SJCRH30 (cell line): ENCODE data around the gene MAGEA10. TPM values are rescaled to one million over a fixed set of nuclear protein-coding genes. Genes with fewer than 3 reads are reported as not detected.
"Not testable (repeated sequence)": the region's sequence is repeated elsewhere in the genome, so short reads cannot be mapped to it uniquely, and the experiment has no call there.

Source experiments
- DNase-seq, 2 experiments: peaks; one replicate each; pipeline ENCODE4 v3.0.0-alpha.2; 2015 to 2020
- H3K27ac ChIP-seq: fragments of 250-450 bp; sonication (Bioruptor Pico); 2 replicates; pipeline ENCODE4 v1.5.1; 2020; ENCODE audit warnings: mild to moderate bottlenecking, moderate library complexity
- H3K27me3 ChIP-seq: fragments of 250-450 bp; sonication (Bioruptor Pico); 2 replicates; pipeline ENCODE4 v1.5.1; 2020; ENCODE audit warnings: mild to moderate bottlenecking, moderate library complexity
- H3K36me3 ChIP-seq: fragments of 250-450 bp; sonication (Bioruptor Pico); 2 replicates; pipeline ENCODE4 v1.5.1; 2020; ENCODE audit warnings: mild to moderate bottlenecking, moderate library complexity
- H3K4me1 ChIP-seq: fragments of 250-450 bp; sonication (Bioruptor Pico); 2 replicates; pipeline ENCODE4 v1.5.1; 2020; ENCODE audit warnings: mild to moderate bottlenecking, moderate library complexity
- H3K4me3 ChIP-seq: fragments of 250-450 bp; sonication (Bioruptor Pico); 2 replicates; pipeline ENCODE4 v1.5.1; 2020; ENCODE audit warnings: mild to moderate bottlenecking, moderate library complexity
- H3K9me3 ChIP-seq: fragments of 250-450 bp; sonication (Bioruptor Pico); replicated peaks from 2 replicates; pipeline ENCODE4 v1.5.1; 2020; ENCODE audit warnings: mild to moderate bottlenecking, moderate library complexity
- total RNA-seq: library from RNA; depleted of rRNA; stranded (reverse); fragments of >200 nt; shearing (Covaris generic); gene quantifications from 2 replicates; pipeline ENCODE4 v1.2.3, GENCODE V29; 2014; rRNA removed

MAGEA10 gene
- not detected in 2 replicates for total RNA-seq

DNA sequence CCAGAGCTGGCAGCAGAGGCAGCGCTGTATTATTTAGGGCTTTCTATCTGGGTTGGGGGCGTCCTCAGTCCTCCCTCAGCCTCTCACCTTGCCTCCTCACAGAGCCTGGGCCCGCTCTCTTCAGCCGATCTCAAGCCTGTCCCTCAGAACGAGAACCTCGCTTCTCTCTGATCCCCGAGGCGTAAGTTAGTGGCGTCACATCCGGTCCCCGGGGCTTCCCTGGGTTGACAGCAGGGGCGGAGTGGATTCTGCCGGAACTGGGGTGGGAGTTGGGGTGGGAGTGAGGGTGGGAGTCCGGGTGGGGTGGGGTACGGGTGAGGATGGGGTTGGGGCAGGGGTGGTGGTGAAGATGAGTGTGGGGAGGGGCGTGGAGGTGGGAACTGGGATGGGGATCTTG lies at the start of gene MAGEA10:
Gene MAGEA10 (minus strand): TSS at position 190 of the 397 bp plus-strand sequence. CDS start 2,957 bp downstream, outside the sequence.
- Histone ChIP-seq H3K27me3 (no peaks in the 10 kb centered on the region), H3K4me1 (no peaks in the 10 kb centered on the region), H3K36me3 (no peaks in the 10 kb centered on the region), H3K9me3 (no peaks in the 10 kb centered on the region), H3K4me3 (no peak within 1 kb of the TSS), H3K27ac (no peak within 1 kb of the TSS)
- no peak for DNase-seq

DNA sequence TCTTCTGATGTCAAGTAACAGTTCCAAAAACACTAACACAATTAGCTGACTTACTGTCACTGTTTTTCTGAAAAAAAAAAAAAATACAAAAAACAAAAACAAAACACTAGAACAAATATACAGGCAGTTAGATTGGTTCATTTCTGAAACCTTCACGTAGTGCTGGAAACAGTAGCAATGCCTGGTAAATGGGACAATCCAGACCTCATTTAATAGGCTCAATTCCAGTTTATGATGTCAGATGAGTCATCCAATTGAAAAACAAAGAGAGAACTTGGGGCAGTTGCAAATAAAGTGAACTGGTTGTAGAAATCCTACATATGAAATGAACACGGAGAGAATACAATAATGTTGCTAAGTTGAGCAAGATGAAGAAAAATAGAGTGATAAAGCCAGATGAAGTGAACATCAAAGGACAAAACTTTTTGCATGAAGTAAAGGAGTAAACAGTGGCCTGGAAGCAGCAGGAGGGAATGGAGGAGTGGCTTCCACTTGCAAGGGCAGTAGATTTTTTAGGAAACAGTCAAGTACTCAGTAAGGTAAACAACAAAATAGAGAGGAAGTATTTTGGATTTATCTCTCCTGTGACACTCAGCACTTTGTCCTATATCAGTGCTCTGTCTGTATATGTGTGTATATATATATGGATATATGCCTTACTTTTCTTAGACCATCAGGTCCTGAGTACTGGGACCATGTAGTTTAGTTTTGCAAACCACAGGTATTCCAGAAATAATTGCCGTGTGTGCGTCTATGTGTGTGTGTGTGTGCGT lies 39.3 kb upstream of the MAGEA10 start:
- H3K36me3 ChIP-seq: no peaks in the 10 kb centered on the region
- DNase-seq: no peak
- no peak overlapping the region for H3K4me3 ChIP-seq
- H3K27ac ChIP-seq: no peak overlapping the region
- H3K27me3 ChIP-seq: no peaks in the 10 kb centered on the region
- no peaks in the 10 kb centered on the region for H3K4me1 ChIP-seq
- no peaks in the 10 kb centered on the region for H3K9me3 ChIP-seq

DNA sequence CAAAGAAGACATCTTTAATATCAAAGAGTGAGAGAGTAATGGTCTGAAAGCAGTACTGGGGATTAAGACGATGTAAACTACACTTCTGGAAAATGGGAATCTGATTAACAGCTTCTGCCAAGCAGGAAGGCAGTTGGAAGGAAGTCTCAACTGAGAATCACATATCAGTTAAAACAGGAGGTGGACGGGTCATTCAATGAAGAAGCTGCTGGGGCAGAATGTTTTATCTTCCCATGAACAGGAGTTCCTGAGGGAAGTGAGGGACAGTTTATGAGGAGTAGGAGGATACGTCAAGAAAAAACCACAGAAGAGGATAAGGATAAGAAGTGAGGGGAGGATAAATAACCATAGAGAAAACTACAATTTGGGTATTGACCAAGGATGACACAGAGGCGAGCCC lies 38.7 kb upstream of the MAGEA10 start:
- Histone ChIP-seq H3K36me3 (no peaks in the 10 kb centered on the region), H3K4me3 (no peak overlapping the region), H3K27ac (no peak overlapping the region), H3K9me3 (no peaks in the 10 kb centered on the region), H3K4me1 (no peaks in the 10 kb centered on the region), H3K27me3 (no peaks in the 10 kb centered on the region)
- DNase-seq: no peak

DNA sequence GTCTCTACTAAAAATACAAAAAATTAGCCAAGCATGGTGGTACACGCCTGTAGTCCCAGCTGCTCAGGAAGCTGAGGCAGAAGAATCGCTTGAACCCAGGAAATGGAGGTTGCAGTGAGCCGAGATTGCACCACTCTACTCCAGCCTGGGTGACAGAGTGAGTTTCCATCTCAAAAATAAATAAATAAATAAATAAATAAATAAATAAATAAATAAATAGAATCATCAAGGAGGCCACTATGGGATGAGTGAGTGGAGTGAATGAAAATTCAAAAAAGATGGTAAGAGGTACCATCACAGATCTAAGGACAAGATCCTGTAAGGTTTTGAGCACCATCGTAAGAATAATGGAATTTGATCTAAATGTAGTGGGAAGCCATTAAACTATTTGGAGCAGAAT lies 37.5 kb upstream of the MAGEA10 start:
- not testable (repeated sequence) for H3K4me3 ChIP-seq, H3K27me3 ChIP-seq, H3K9me3 ChIP-seq, H3K36me3 ChIP-seq, DNase-seq, H3K27ac ChIP-seq, H3K4me1 ChIP-seq

DNA sequence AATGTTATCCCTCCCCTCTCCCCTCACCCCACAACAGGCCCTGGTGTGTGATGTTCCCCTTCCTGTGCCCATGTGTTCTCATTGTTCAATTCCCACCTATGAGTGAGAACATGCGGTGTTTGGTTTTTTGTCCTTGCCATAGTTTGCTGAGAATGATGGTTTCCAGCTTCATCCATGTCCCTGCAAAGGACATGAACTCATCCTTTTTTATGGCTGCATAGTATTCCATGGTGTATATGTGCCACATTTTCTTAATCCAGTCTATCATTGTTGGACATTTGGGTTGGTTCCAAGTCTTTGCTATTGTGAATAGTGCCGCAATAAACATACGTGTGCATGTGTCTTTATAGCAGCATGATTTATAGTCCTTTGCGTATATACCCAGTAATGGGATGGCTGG lies 35.5 kb upstream of the MAGEA10 start:
- not testable (repeated sequence) for H3K27me3 ChIP-seq, H3K36me3 ChIP-seq, DNase-seq, H3K4me3 ChIP-seq, H3K4me1 ChIP-seq, H3K9me3 ChIP-seq, H3K27ac ChIP-seq

DNA sequence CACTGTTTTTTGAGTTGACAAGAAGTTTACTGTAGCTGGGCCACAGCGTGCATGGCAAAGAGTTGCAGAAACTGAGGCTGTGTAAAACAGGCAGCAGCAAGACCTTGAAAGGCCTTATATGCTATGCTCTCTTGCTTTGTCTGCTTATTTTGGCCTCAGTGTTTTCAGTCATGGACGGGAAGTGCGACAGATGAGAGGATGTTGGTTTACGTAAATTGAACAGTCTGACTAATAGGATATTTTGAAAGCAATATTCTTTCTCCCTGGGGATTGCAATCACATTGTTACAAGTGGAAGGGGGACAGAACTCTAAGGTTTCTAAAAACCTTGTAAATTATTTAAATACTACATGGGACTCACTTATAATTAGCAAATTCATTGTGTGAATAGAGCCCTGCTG lies 32.2 kb upstream of the MAGEA10 start:
- Histone ChIP-seq H3K36me3 (no peaks in the 10 kb centered on the region), H3K4me3 (no peak overlapping the region), H3K27ac (no peak overlapping the region), H3K4me1 (no peaks in the 10 kb centered on the region), H3K27me3 (no peaks in the 10 kb centered on the region), H3K9me3 (no peaks in the 10 kb centered on the region)
- no peak for DNase-seq

DNA sequence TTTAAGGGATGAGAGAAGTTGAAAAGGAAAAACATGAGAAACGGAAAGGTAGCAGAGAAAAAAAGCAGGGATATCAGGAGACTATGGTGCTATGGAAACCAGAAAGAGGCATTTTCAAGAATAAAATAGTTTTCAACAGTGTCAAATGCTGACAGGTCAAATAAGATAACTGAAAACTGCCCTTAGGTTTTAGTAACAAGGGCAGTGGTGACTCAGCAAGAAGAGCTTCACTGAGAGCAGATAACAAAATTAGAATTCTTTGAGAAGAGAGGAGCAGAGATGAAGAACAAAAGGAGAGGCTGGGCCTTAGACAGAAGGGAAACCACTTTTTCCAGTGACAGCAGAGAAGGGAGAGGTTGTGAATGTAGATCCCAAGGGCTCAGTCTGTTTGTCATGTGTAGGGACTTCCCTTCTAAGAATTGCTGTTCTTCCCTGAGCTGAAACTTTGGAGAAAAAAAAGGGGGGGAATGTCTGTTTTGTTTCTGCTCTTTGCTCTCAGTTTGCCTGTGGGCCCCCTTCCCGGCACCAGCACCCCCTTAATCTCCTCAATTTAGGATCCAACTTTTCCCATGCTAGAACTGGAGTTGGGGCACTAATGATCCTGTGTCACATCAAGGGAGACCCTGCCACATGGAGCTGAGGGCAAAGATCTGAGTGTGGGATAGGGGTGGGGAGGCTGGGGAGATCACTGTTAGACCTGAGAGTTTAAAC lies 26.8 kb upstream of the MAGEA10 start:
- Histone ChIP-seq H3K4me1 (no peaks in the 10 kb centered on the region), H3K4me3 (no peak overlapping the region), H3K9me3 (no peaks in the 10 kb centered on the region), H3K36me3 (no peaks in the 10 kb centered on the region), H3K27ac (no peak overlapping the region), H3K27me3 (no peaks in the 10 kb centered on the region)
- no peak for DNase-seq

DNA sequence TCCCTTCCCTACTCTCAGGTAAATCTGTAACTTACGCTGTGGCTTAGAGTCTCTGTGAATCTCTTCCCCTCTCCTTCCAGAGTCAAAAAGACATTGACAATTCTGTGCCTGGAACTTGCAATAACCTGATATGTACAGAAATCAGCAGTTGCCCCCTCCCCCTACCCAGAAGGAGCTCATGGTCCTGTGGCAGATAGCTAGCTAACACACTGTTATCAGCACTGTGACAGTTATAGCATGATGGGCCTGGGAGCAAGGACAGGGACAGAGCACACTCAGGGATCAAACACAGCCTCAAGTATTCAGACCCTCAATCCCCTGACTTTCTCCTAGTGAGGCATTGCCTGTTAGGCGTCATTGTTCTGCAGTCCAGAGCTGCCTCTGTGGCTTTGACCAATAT lies 18.7 kb upstream of the MAGEA10 start:
- no peak overlapping the region for H3K27ac ChIP-seq
- no peaks in the 10 kb centered on the region for H3K27me3 ChIP-seq
- H3K36me3 ChIP-seq: no peaks in the 10 kb centered on the region
- no peaks in the 10 kb centered on the region for H3K9me3 ChIP-seq
- DNase-seq: no peak
- H3K4me1 ChIP-seq: no peaks in the 10 kb centered on the region
- H3K4me3 ChIP-seq: no peak overlapping the region

DNA sequence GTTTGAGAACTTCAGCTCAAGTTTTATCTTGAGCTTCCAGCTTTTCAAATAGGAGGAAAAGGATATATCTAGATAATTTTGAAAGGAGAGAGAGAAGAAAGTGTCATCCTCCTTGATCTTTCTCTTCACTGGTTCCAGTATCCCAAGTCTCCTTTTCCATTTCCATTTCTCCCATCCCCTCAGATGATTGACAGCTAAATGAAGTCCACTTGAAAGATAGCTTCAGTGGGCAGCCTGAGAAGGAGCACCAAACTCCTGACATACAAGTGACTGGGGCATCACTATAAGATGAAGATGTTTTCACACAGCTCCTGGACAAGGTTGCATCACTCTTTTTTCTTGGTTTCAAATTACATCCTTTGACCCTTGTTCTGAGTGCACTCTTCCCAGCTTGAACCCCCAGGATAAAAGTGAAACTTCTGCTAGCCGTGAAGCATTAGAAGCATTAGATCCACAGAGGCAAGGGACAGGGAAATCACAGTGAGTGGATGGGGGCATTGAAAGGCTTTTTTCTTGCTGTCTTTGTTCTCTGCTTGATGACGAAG lies 17.5 kb upstream of the MAGEA10 start:
- Histone ChIP-seq H3K4me3 (no peak overlapping the region), H3K27me3 (no peaks in the 10 kb centered on the region), H3K36me3 (no peaks in the 10 kb centered on the region), H3K27ac (no peak overlapping the region), H3K4me1 (no peaks in the 10 kb centered on the region), H3K9me3 (no peaks in the 10 kb centered on the region)
- no peak for DNase-seq

DNA sequence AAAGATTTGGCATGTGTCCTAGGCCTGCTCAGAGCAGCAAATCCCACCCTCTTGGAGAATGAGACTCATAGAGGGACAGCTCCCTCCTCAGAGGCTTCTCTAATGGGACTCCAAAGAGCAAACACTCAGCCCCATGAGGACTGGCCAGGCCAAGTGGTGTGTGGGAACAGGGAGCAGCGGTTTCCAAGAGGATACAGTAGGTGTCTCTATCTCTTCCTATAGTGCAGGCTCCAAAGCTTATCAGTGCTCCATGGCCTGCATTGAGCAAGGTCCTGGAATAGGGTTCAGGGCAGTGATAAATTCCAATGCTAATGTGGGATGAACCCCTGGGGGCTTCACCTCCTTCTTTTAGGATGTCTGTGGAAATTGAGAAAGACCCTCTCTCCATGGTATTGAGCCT lies 15.7 kb upstream of the MAGEA10 start:
- Histone ChIP-seq H3K4me1 (no peaks in the 10 kb centered on the region), H3K27ac (no peak overlapping the region), H3K27me3 (no peaks in the 10 kb centered on the region), H3K9me3 (no peaks in the 10 kb centered on the region), H3K36me3 (no peaks in the 10 kb centered on the region), H3K4me3 (no peak overlapping the region)
- no peak for DNase-seq

DNA sequence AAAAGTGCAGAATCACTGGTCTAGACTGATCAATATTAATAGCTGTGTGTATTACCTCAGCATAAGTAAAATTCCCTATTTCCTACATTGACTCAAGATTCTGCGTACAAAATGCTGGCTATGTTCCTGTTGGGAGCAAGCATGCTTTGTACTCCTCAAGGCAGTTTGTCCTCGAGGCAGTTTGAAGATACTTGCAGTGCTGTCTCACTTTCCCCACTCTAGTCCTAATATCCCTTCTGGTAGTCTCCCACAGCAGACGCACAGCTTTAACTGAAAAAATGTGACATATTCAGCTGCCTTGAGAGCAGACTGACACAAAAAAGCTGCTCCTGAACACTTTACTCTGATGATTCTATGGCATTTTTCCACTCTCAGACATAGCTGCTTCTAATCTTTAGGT lies 12.9 kb upstream of the MAGEA10 start:
- H3K4me1 ChIP-seq: no peaks in the 10 kb centered on the region
- H3K27ac ChIP-seq: no peak overlapping the region
- H3K9me3 ChIP-seq: no peaks in the 10 kb centered on the region
- no peaks in the 10 kb centered on the region for H3K36me3 ChIP-seq
- DNase-seq: no peak
- no peaks in the 10 kb centered on the region for H3K27me3 ChIP-seq
- H3K4me3 ChIP-seq: no peak overlapping the region

DNA sequence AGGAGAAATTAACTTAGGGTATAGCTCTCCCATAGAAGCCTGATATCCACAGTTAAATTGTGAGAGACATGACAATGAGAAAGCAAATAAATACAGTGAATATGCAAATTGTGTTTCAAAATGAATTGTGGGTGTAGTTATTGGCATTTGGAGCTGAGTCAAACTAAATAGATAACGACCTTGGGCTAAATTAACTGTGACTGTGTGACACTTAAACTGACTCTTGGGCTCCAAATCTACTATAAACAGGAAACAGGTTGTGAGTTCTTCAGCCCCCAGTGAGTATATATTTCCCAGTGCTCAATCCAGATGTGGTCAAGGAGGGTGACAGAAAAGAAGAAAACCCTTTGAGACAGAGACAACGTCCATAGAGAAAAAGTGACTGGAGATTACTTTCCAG lies 11.3 kb upstream of the MAGEA10 start:
- Histone ChIP-seq H3K4me3 (no peak overlapping the region), H3K27ac (no peak overlapping the region), H3K4me1 (no peaks in the 10 kb centered on the region), H3K9me3 (no peaks in the 10 kb centered on the region), H3K27me3 (no peaks in the 10 kb centered on the region), H3K36me3 (no peaks in the 10 kb centered on the region)
- no peak for DNase-seq

DNA sequence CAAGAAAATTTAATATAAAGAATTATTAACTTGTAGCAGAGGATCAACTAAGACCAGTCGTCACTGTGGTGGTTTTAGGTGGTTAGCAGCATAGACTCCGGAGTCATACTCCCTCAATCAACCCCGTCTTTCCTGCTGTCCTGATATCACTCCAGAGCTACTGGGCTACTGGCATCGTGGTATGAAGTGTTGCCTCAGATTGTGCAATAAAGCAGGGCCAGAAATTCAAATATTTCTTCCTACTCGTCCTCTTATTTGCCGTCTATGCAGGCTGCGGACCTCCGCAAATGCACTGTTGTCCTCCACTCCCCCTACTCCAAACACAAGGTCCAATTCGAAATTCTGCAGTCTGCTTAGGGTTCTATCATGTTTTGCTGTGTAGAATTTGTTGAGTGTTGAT lies 1.2 kb upstream of the MAGEA10 start:
- Histone ChIP-seq H3K4me1 (no peaks in the 10 kb centered on the region), H3K27ac (no peak overlapping the region), H3K4me3 (no peak overlapping the region), H3K27me3 (no peaks in the 10 kb centered on the region), H3K36me3 (no peaks in the 10 kb centered on the region), H3K9me3 (no peaks in the 10 kb centered on the region)
- DNase-seq: no peak

DNA sequence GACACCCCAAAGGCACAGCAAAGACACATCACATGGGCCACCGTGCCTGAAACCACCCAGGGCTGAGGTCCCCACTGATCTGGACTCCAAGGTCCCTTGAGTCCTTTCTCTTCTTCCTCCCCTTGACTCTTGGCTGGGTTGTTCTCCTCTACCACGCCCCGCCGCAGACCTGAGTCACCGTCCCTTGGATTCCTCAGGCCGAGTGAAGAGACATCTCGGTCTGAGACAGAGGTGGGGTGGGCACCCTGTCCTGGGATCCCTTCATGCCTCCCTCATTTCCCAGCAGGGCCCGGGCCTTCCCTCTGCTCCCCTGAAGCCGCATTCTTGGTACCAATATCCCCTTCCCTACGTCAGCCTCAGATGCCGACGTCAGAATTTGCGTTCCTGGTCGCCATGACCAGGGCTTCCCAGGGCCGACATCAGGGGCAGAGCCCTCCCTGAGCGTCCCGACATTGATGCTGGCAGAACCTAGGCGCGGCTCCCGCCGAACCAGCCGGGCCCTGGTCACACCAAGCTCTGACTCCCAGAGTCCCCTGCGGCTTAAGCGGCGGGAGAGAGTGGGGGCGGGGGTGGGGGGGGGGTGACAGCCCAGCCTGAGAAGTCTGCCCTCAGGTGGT lies 498 bp downstream of the MAGEA10 start:
- Histone ChIP-seq H3K36me3 (no peaks in the 10 kb centered on the region), H3K27me3 (no peaks in the 10 kb centered on the region), H3K27ac (no peak overlapping the region), H3K4me3 (no peak overlapping the region), H3K4me1 (no peaks in the 10 kb centered on the region), H3K9me3 (no peaks in the 10 kb centered on the region)
- DNase-seq: no peak

DNA sequence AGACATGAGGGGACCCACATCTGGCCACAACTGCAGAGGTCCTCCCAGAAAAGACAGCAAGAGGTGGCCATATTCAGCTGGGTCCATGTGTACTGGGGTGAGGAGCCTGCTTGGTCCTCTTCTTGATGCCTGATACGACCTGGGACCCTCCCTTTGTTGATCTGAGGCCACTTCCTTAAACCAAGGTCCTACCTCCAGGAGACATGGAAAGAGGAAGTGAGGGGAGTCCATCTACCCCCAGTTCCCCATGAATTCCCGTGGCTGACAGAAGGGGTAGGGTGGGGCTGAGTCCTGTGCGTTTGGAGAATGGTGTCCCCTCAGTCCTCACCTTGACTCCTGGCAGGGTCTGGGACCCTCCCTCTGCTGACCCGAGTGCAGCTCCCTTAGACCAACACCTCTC lies 2.1 kb downstream of the MAGEA10 start:
- H3K9me3 ChIP-seq: no peaks in the 10 kb centered on the region
- H3K27me3 ChIP-seq: no peaks in the 10 kb centered on the region
- no peak overlapping the region for H3K27ac ChIP-seq
- H3K4me1 ChIP-seq: no peaks in the 10 kb centered on the region
- no peak for DNase-seq
- no peak overlapping the region for H3K4me3 ChIP-seq
- no peaks in the 10 kb centered on the region for H3K36me3 ChIP-seq
